H1 (cell line): ENCODE data around the gene GRID1.

Experiments used
- EZH2 ChIP-seq: fragments of 200-600 bp; sonication (generic); IDR thresholded peaks from 2 replicates; pipeline ENCODE4 v1.7.1; 2012; ENCODE audit warnings: low read depth, mild to moderate bottlenecking, moderate library complexity, low read length, inconsistent platforms; ENCODE audit not compliant: severe bottlenecking
- POLR2AphosphoS5 ChIP-seq: IDR thresholded peaks from 2 replicates; pipeline ENCODE4 v1.6.1; 2011; ENCODE audit warnings: low read depth, low read length
- RFX5 ChIP-seq: IDR thresholded peaks from 2 replicates; pipeline ENCODE4 v1.6.1; 2011; ENCODE audit warnings: low read depth, low read length, improper control_type of control experiment, borderline replicate concordance
- SIX5 ChIP-seq: IDR thresholded peaks from 2 replicates; pipeline ENCODE4 v1.6.1; 2011; ENCODE audit warnings: mild to moderate bottlenecking, low read depth, low read length
- SUZ12 ChIP-seq: fragments of 200-600 bp; sonication (generic); IDR thresholded peaks from 2 replicates; pipeline ENCODE4 v1.6.1; 2012; ENCODE audit warnings: mild to moderate bottlenecking, inconsistent platforms, low read length, moderate library complexity, mixed read lengths
- TF ChIP-seq, protein P1 (sequence below), 3 experiments: IDR thresholded peaks; 1 replicate in 2 of 3; 2 replicates in 1 of 3; pipeline versions ENCODE4 v1.5.1 to v1.6.1; 2011; ENCODE audit warnings: low read length in 3 of 3, mild to moderate bottlenecking in 3 of 3, inconsistent platforms in 2 of 3, low read depth in 1 of 3, moderate library complexity in 1 of 3; ENCODE audit not compliant: insufficient read depth in 1 of 3; ENCODE audit errors: control extremely low read depth in 1 of 3
- TF ChIP-seq, protein P2 (sequence below): IDR thresholded peaks from 2 replicates; pipeline ENCODE4 v1.6.1; 2012; ENCODE audit warnings: inconsistent platforms

DNA sequence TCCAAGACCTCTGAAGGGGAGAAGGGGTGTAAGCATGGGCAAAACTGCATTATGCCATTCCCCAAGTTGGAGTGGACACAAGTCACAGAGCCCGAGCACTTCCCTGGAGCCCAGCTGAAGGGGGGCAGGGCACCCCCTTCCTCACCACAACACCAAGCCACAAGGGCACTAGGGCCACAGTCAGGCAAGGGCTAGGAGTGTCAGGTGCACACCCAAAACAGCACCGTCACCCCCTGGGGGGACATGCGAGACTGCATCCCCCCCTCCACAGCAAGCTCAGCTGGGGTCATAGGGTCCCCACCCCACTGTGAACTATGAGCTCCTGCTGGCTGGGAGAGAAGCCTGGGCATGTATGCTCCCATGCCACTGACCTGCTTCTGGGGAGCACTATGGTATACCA, 143.9 kb downstream of the GRID1 start:
- TF ChIP-seq RFX5 (no peak), POLR2AphosphoS5 (no peak), SUZ12 (no peak), SIX5 (no peak), EZH2 (no peak)
- TF ChIP-seq, protein P1, sequence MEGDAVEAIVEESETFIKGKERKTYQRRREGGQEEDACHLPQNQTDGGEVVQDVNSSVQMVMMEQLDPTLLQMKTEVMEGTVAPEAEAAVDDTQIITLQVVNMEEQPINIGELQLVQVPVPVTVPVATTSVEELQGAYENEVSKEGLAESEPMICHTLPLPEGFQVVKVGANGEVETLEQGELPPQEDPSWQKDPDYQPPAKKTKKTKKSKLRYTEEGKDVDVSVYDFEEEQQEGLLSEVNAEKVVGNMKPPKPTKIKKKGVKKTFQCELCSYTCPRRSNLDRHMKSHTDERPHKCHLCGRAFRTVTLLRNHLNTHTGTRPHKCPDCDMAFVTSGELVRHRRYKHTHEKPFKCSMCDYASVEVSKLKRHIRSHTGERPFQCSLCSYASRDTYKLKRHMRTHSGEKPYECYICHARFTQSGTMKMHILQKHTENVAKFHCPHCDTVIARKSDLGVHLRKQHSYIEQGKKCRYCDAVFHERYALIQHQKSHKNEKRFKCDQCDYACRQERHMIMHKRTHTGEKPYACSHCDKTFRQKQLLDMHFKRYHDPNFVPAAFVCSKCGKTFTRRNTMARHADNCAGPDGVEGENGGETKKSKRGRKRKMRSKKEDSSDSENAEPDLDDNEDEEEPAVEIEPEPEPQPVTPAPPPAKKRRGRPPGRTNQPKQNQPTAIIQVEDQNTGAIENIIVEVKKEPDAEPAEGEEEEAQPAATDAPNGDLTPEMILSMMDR (IDR thresholded peaks at IDR 0.05; ENCODE audit: control extremely low read depth in 1 of 3, insufficient read depth in 1 of 3, low read depth in 1 of 3, low read length in 3 of 3) = no peak
- TF ChIP-seq, protein P2, sequence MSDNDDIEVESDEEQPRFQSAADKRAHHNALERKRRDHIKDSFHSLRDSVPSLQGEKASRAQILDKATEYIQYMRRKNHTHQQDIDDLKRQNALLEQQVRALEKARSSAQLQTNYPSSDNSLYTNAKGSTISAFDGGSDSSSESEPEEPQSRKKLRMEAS = no peak
